Tibial nerve (tissue), 4 donors: Measurements from ENCODE around the gene C18orf32. TPM values are rescaled to one million over a fixed set of nuclear protein-coding genes. Genes with fewer than 3 reads are reported as not detected.
"Not testable (repeated sequence)": the region's sequence is repeated elsewhere in the genome, so short reads cannot be mapped to it uniquely, and the experiment has no call there.

Experiments used
- DNase-seq, 2 donors: peaks; one replicate each; pipeline ENCODE4 v3.0.0-alpha.2; 2019; ENCODE audit warnings: low spot score in 2 of 2
- H3K27ac ChIP-seq, 4 donors: fragments of 200-600 bp; sonication (generic) in 3 of 4; one replicate each; pipeline ENCODE4 v1.5.1; 2017 to 2019; ENCODE audit warnings: mild to moderate bottlenecking in 1 of 4
- H3K27me3 ChIP-seq, 2 donors: fragments of 200-600 bp; sonication (generic) in 1 of 2; one replicate each; pipeline versions ENCODE4 v1.5.1 to v1.6.0; 2017 to 2019
- H3K36me3 ChIP-seq, 3 donors: fragments of 200-600 bp; sonication (generic); one replicate each; pipeline ENCODE4 v1.5.1; 2018 to 2019
- H3K4me1 ChIP-seq, 4 donors: fragments of 200-600 bp; sonication (generic) in 3 of 4; one replicate each; pipeline ENCODE4 v1.5.1; 2017 to 2019
- H3K4me3 ChIP-seq, 4 donors: fragments of 200-600 bp; sonication (generic) in 3 of 4; one replicate each; pipeline ENCODE4 v1.5.1; 2017 to 2019; ENCODE audit warnings: mild to moderate bottlenecking in 1 of 4, moderate library complexity in 1 of 4
- H3K9me3 ChIP-seq, 4 donors: fragments of 200-600 bp; sonication (generic) in 3 of 4; one replicate each; pipeline ENCODE4 v1.5.1; 2017 to 2019
- EP300 ChIP-seq, 2 donors: sonication (generic); formaldehyde crosslinking; IDR thresholded peaks; one replicate each; pipeline ENCODE4 v1.6.1; 2017; ENCODE audit warnings: antibody characterized with exemption in 2 of 2, mild to moderate bottlenecking in 1 of 2
- POLR2A ChIP-seq, 2 donors: fragments of 450-650 bp; IDR thresholded peaks; one replicate each; pipeline ENCODE4 v1.6.1; 2017; ENCODE audit warnings: antibody characterized with exemption in 2 of 2, mild to moderate bottlenecking in 2 of 2, moderate library complexity in 2 of 2
- WGBS, 2 donors: methylation state at CpG; one replicate each; pipeline ENCODE4 v1.1.5; 2018; 5-methylcytosine and 5-hydroxymethylcytosine counted together
- total RNA-seq, 4 donors: library from RNA; depleted of rRNA; stranded (reverse); fragments of >200 nt; gene quantifications; one replicate each; pipeline ENCODE4 v1.1.0, GENCODE V29; 2016
- TF ChIP-seq, protein P1 (sequence below), 5 experiments: fragments of 200-600 bp in 3 of 5; fragments of 450-650 bp in 2 of 5; sonication (generic) in 3 of 5; IDR thresholded peaks; one replicate each; pipeline ENCODE4 v1.5.1; 2016 to 2019; ENCODE audit warnings: antibody characterized with exemption in 5 of 5, mild to moderate bottlenecking in 3 of 5, moderate library complexity in 2 of 5

The C18orf32 gene
- total RNA-seq, 4 donors from 2014 or later: 22.2 to 38.5 (median 26.7) TPM

DNA sequence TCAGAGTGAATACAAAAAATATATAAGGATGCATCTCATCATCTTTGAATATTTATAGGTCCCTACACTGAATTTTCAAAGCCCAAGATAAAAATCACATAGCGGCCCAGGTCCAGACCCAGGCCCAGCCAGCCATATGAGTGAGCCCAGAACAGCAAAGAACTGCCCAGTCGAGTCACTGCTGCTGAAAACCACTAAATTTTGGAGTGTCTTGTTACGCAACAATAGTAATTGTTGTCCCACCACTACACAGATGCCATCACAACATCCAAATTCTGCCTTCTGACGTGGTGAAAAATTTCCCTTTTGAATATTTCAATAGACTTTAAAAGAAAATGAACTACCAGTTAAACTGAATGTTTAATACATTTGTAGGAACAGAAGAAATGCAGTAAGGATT lies 5.7 kb downstream of the C18orf32 start:
- no peak for TF ChIP-seq POLR2A (IDR thresholded peaks at IDR 0.05)
- TF ChIP-seq EP300 (IDR thresholded peaks at IDR 0.05): no peak
- TF ChIP-seq, protein P1, sequence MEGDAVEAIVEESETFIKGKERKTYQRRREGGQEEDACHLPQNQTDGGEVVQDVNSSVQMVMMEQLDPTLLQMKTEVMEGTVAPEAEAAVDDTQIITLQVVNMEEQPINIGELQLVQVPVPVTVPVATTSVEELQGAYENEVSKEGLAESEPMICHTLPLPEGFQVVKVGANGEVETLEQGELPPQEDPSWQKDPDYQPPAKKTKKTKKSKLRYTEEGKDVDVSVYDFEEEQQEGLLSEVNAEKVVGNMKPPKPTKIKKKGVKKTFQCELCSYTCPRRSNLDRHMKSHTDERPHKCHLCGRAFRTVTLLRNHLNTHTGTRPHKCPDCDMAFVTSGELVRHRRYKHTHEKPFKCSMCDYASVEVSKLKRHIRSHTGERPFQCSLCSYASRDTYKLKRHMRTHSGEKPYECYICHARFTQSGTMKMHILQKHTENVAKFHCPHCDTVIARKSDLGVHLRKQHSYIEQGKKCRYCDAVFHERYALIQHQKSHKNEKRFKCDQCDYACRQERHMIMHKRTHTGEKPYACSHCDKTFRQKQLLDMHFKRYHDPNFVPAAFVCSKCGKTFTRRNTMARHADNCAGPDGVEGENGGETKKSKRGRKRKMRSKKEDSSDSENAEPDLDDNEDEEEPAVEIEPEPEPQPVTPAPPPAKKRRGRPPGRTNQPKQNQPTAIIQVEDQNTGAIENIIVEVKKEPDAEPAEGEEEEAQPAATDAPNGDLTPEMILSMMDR (IDR thresholded peaks at IDR 0.05): no peak
- no peak overlapping the region for H3K4me3 ChIP-seq
- WGBS, 2 donors: 74 to 76% methylated on average over 4 of the region's 4 CpGs
- H3K27ac ChIP-seq: no peak overlapping the region
- peaks cover 0 to 28% (median 8%) of the 10 kb centered on the region in 4 donors for H3K4me1 ChIP-seq
- no peaks in the 10 kb centered on the region for H3K27me3 ChIP-seq
- peaks cover 0 to 69% (median 0%) of the 10 kb centered on the region in 3 donors for H3K36me3 ChIP-seq
- no peaks in the 10 kb centered on the region for H3K9me3 ChIP-seq
- no peak for DNase-seq

DNA sequence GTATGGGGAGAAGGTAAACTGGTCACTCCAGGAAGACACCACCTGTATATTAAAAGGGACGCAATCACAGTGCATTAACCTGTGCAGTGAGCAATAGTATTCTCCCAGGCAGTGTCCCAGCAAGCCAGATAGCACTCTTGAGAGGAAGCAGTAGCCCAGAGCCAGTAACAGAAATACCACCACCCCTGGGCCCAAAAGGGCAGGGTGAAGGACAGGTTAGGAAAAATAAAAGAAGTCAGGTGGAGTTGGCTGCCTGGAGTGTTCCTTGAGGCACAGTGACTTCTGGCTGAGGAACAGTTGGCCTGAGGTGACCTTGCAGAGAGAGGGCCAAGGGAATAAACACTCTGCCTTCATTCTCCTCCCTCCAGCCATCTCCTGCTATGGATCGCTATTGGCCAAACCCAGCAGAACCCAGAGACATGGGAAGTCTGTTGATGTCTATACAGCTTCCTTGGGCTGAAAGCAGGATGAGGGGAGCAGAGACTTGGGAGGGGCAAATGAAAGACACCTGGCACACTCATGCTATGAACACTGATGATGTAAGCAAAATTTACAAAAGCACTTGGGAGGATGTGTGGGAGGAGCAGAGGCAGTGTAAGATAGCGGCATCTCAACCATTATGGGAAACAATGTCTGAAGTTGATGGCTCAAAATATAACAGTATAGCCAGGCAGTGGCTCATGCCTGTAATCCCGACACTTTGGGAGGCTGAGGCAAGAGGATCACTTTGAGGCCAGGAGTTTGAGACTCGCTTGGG lies 7.5 kb downstream of the C18orf32 start:
- 89 to 95% methylated on average over 5 of the region's 5 CpGs for WGBS, 2 donors
- Histone ChIP-seq H3K9me3 (no peaks in the 10 kb centered on the region), H3K4me1 (peaks cover 0 to 10% (median 0%) of the 10 kb centered on the region in 4 donors), H3K36me3 (peaks cover 0 to 69% (median 0%) of the 10 kb centered on the region in 3 donors), H3K4me3 (no peak overlapping the region), H3K27me3 (no peaks in the 10 kb centered on the region), H3K27ac (no peak overlapping the region)
- no peak for DNase-seq
- no peak for TF ChIP-seq EP300 (IDR thresholded peaks at IDR 0.05)
- no peak for TF ChIP-seq POLR2A (IDR thresholded peaks at IDR 0.05)
- TF ChIP-seq, protein P1 (IDR thresholded peaks at IDR 0.05): no peak

DNA sequence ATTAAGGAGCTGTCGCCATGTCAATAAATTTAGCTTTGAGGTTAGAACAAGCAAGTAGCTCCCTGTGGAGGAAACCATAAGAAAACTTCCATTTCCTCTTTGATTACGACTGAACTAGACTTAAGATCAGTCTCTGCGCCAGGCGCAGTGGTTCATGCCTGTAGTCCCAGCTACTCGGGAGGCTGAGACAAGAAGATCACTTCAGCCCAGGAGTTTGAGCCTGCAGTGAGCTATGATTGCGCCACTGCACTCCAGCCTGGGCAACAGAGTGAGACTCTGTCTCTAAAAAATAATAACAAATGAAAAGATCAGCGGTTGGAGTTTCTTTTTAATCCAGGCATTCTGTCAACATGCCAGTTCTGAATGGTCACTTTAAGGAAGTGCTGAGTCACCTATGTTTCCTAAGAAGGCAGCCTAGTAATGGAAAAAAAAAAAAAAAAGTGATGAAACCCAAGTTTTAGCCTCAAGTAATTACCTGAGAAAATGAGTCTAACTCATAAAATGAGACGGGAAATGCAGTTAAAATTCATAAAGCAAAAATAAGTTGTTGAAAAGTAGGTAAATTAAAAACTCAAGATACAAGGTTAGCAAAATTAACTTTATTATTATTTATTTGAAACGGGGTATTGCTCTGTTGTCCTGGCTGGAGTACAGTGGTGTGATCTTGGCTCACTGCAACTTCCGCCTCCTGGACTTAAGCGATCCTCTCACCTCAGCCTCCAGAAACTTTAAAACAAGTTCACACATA lies 10.2 kb downstream of the C18orf32 start:
- peaks cover 0 to 6% (median 0%) of the 10 kb centered on the region in 4 donors for H3K4me1 ChIP-seq

DNA sequence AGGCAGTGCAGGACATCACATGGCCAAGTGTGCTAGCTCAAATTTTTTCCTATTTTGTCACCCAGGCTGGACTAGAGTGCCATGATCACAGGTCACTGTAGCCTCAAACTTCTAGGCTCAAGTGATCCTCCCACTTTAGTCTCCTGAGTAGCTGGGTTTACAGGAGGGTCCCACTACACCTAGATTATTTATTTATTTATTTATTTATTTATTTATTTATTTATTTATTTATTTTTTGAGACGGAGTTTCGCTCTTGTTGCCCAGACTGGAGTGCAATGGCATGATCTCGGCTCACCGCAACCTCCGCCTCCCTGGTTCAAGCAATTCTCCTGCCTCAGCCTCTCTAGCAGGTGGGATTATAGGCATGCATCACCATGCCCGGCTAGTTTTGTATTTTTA lies 12.1 kb downstream of the C18orf32 start:
- WGBS, 2 donors: 97% methylated on average over 6 of the region's 6 CpGs
- not testable (repeated sequence) for H3K9me3 ChIP-seq, H3K27me3 ChIP-seq, H3K27ac ChIP-seq, DNase-seq, H3K4me3 ChIP-seq, H3K4me1 ChIP-seq
- peaks cover 0 to 32% (median 0%) of the 10 kb centered on the region in 3 donors for H3K36me3 ChIP-seq

More for the DNA sequence above, 10.2 kb downstream of the C18orf32 start:
- no peak for DNase-seq
- H3K27me3 ChIP-seq: no peaks in the 10 kb centered on the region
- peak overlapping the region in 3 of 4 donors; percentile 4 to 45 (median 14) for H3K27ac ChIP-seq
- WGBS, 2 donors: 70 to 72% methylated on average over 11 of the region's 11 CpGs
- no peak overlapping the region for H3K4me3 ChIP-seq
- H3K9me3 ChIP-seq: no peaks in the 10 kb centered on the region
- peak in 1 of 2 donors; percentile 24 for TF ChIP-seq EP300 (IDR thresholded peaks at IDR 0.05)
- no peak for TF ChIP-seq POLR2A (IDR thresholded peaks at IDR 0.05)
- TF ChIP-seq, protein P1 (IDR thresholded peaks at IDR 0.05): no peak
- peaks cover 0 to 51% (median 0%) of the 10 kb centered on the region in 3 donors for H3K36me3 ChIP-seq

DNA sequence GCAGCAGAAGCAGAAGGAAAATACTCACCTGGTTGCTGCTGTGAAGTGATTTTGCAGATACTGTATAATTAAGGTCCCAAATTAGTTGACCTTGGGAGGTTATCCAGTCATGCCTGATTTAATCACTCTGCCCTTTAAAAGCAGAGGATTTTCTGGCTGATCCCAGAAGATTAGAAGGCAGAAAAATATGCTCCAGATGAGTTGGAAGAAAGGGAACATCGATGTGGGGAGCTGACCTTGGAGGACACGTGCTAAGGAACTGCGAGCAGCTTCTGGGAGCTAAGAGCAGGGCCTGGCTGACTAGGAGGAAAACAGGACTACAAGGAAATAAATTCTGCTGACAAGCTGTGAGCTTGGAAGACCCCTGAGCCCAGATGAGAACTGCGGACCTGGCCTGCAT lies 13.3 kb downstream of the C18orf32 start:
- 61 to 62% methylated on average over 4 of the region's 4 CpGs for WGBS, 2 donors
- Histone ChIP-seq H3K9me3 (no peaks in the 10 kb centered on the region), H3K4me1 (peaks cover 0 to 6% (median 0%) of the 10 kb centered on the region in 4 donors), H3K27me3 (no peaks in the 10 kb centered on the region), H3K27ac (no peak overlapping the region), H3K4me3 (no peak overlapping the region), H3K36me3 (peaks cover 0 to 20% (median 0%) of the 10 kb centered on the region in 3 donors)
- no peak for DNase-seq
- TF ChIP-seq POLR2A (IDR thresholded peaks at IDR 0.05) (no peak), EP300 (IDR thresholded peaks at IDR 0.05) (no peak)
- TF ChIP-seq, protein P1 (IDR thresholded peaks at IDR 0.05): no peak
